Activated CD8-positive, alpha-beta memory T cell treated with anti-CD3 and anti-CD28 coated beads, Interleukin-2, amount 50 U/mL, for 1 hour (primary cell): ENCODE data around the gene OBP2A.
"Not testable (repeated sequence)": the region's sequence is repeated elsewhere in the genome, so short reads cannot be mapped to it uniquely, and the experiment has no call there.

Source experiments
- DNase-seq: peaks from one replicate; pipeline ENCODE4 v3.0.0-alpha.2; 2020; ENCODE audit errors: extremely low read depth

Gene OBP2A

DNA sequence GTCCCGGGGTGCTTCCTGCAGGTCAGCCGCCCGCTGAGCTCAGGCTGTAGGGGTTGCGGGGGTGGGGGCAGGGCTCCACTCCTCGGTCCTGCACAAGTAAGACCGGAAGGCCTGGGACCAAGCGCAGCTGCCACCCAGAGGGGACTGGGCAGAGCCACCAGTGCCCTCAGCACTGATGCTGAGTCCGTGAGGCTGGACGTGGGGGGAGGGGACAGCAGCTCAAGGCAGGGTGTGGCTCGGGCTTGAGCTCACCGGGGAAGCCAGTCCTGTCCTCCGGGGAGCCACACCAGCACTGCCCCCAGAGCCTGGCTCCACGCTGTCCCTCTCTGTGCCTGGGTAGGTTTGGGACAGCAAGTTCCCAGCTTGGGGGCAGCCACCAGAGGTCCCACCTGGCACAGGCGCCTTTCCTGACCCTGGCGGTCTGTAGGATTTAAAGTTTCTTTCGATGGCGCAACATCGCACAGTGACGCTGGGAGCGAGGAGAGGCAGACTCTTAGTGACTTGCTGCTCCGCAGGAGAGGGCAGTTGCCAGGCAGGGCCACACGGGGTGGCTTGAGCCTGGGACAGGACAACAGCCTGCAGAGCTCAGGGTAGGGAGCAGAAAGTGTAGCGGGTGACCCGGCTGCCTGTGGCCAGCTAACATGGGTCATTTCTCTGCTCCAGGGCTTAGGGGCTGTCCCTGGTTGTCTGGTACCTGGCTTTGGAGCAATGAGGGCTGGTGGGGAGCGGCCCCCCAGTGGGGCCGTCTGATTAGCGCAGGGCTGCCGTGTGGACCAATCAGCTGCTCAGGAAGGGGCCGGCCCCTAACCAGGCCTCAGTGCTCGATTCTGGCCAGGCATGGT lies 19.0 kb upstream of the OBP2A start:
- no peak for DNase-seq

DNA sequence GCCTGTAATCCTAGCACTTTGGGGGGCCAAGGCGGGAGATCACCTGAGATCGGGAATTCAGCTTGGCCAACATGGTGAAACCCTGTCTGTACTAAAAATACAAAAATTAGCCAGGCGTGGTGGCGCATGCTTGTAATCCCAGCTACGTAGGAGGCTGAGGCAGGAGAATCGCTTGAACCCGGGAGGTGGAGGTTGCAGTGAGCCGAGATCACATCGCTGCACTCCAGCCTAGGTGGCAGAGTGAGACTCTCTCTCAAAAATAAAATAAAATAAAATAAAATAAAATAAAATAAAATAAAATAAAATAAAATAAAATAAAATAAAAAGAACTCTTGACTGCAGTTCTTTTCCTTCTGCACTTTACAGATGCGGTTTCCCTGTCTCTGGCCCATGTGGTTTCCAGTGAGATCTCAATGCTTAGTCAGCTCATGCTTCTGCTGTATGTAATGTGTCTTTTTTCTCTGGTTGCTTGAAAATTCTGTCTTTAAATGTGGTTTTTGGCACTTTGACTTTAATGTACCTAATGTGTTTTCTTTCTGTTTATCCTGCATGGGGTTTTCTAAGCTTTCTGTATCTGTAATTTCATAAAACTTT lies 17.0 kb upstream of the OBP2A start:
- not testable (repeated sequence) for DNase-seq

DNA sequence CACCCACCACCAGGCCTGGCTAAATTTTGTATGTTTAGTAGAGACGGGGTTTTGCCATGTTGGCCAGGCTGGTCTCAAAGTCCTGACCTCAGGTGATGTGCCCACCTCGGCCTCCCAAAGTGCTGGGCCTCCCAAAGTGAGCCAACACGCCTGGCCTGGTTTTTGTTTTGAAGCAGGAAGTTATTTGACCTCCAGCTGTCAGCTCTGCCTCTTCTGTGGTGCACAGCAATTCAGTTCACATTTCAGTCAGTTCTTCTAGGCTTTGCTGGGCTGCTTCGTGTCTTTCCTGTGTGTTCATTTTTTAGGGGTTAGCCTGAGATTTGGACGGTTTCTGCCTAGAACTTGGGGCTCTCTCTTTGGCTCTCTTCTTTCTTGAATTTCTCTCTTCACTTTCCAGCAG lies 15.8 kb upstream of the OBP2A start:
- DNase-seq, result no peak

DNA sequence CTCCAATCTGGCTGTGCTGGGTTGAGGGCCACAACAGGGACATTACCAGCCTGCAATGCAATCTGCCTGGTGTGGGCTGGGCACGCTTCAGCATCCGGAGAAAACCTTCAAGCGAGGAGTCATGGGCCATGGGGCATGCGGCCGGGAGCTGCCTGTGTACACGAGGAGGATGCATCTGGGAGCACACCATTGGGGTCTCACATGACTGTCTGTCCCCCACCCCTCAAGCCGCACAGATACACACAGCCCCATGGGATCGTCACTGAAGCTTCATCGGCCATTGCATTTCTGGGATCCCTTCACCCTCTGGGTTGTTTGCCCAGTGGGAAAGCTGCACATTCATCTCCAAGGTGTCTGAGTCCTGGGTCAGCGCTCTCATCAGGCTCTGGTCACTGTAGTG lies 14.8 kb upstream of the OBP2A start:
- no peak for DNase-seq

DNA sequence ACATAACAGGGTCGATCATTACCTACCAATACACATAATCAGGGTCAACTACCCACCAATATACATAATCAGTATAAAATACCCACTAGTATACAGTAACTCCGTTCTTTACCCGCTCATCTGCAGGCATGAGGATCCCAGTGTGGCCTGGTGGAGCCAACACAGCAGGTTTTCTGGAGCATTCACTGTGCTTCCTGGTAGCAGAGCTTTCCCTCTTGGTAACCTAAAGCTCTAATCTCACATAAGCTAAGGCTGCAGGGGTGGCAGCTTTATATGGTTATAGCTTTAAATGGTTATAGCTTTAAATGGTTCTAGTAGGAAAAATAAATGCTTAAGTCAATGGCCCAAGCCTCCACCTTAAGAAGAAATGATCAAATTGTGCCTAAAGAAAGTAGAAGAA lies 12.8 kb upstream of the OBP2A start:
- DNase-seq, result no peak

DNA sequence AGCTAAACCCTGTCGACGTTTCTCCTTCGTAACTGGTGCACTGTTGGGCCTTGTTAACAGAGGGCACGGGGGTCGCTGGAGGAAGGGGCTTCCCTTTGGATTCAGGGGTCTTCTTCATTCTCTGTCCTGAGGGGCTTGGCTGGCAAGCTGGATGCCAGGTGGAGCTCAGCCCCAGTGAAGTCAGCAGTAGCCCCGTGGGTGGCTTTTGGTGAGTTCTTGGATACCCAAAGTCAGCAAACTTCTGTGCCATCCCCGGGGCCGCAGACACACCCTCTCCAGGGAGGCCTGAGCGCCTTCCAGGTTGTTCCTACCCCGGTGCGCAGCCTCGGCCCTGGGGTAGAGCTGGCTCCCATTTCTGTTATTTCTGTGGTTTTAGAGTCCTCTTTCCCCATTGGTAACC lies 12.3 kb upstream of the OBP2A start:
- no peak for DNase-seq

DNA sequence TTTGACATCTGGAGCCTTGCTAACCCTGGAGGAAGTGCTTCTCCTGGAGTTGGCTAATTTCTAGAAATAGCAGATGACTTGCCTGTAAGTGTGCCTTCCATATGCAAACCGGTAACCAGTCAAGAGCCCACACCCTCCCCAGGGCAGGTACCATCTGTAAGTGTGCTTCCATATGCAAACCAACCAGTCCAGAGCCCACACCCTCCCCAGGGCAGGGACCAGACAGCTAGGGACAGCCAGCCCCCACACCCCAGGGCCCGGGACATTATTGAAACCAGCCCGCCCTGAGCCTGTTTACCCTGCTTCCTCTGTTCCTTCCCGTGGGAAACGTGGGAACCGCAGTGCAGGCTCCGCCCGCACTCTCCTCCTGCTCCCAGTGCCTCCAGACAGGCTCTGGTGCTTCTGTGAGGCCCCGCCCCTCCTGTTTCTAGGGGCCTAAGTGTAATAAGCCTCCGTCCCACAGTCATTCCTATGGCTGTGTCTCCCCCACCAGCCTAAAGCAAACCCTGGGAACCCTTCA lies 11.7 kb upstream of the OBP2A start:
- DNase-seq, result not testable (repeated sequence)

DNA sequence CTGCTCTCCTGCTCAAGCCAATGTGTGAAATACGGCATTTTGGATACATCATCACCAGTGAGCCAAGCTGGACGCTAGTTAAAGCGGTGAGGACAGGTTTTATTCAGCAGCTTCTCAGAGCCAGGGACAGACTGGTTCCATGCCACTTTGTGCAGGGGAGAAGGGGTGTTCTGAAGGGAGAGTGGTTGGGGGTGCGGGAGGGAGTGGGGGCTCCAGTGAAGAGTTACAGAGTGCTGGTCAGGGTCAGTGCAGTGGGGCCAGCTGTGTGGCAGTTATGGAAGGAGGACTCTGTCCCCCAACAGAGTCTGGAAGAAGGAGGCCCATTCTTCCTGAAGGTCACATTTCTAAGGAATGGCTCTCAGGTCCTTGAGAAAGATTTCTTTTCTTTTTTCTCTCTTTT lies 11.1 kb upstream of the OBP2A start:
- not testable (repeated sequence) for DNase-seq

DNA sequence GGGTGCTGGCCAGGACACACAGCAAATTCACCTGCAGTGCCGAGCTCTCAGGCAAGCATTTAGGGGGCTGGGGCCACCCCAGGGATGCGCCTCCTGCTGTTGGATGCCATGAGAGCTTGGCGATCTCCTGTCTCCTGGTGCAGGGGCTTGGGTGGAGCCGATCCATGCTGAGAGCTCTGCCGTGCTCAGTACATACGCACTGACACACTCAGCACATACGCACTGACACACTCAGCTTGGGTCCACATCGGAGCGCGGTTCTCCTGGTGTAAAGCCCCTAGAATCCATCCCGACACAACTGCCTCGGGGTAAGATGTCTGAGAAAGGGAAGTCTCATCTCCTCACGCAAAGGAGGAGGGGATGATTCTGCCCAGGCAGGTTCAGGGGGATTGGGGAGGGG lies 10.3 kb upstream of the OBP2A start:
- not testable (repeated sequence) for DNase-seq

DNA sequence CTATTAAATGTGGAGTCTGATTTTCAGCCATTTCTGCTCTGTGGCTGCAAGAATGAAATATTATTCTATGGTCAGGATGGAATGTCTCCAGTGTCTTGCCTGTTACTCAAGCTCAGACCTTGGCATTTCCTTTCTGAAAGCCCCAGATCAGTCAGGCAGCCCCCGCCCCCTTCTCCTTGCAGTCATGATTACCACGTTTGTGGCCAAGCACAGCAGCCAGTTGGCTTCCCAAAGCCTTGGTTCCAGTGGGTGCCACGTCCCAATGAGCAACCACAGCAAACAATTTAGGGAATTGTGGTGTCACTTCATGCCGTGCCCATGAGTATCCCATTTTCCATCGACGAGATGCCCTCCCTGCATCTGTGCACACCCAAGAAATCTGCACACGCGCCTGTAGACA lies 9.7 kb upstream of the OBP2A start:
- DNase-seq, result no peak

DNA sequence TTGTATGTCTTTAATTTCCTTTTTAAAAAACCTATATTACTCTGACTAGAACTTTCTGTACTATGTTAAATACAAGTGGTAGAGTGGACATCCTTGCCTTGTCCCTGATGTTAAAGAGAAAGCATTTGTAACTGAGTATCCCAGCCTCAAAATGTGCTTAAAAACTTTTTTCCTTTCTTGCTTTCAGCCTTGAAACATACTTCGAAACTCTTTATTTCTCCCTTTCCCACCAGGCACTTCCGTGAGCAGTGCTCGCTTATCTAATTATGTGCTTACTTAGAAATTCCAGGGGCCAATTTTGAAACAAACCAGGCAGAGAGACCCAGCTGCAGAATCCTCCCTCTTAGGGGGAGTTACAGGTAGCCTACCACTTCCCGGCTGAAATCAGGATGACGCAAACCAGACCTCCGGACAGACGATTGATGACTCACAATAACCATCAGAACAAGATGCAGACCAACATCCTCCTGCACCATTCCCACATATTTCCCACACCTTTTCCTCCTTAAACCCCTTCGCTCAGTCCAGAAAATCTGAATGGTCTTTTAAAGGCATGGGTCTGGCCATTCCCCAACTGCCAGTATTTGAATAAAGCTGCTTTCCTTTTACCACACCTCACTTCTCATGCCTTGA lies 2.5 kb upstream of the OBP2A start:
- DNase-seq, result not testable (repeated sequence)

DNA sequence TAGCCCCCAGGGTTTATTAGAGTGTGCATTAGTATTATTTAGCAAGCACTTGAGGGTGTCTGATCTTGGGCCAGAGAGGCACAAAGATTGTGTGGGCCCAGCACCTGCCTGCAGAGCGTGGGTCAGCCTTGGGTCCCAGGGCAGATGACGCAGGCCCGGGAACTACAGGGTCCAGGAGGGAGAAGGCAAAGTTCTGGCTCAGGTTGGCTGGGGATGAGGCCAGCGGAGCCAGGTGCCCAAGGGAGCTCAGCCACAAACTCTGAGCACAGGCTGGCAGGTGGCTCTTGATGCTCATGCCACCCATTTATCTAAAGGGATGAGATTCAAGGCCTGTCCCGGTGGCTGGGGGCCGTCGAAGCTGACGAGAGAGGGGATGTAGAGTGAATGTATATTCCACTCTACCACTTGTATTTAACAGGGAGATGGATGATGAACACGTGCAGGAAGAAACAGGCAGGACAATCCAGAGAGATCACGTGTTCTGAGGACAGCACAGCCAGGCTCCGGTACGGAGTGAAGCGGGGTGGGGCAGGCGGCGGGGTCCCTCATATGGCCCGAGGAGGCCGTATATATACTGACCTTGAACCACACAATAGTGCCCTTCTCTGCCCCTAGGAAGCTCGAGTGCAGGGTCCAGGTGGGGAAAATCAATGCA lies 818 bp upstream of the OBP2A start:
- no peak for DNase-seq

DNA sequence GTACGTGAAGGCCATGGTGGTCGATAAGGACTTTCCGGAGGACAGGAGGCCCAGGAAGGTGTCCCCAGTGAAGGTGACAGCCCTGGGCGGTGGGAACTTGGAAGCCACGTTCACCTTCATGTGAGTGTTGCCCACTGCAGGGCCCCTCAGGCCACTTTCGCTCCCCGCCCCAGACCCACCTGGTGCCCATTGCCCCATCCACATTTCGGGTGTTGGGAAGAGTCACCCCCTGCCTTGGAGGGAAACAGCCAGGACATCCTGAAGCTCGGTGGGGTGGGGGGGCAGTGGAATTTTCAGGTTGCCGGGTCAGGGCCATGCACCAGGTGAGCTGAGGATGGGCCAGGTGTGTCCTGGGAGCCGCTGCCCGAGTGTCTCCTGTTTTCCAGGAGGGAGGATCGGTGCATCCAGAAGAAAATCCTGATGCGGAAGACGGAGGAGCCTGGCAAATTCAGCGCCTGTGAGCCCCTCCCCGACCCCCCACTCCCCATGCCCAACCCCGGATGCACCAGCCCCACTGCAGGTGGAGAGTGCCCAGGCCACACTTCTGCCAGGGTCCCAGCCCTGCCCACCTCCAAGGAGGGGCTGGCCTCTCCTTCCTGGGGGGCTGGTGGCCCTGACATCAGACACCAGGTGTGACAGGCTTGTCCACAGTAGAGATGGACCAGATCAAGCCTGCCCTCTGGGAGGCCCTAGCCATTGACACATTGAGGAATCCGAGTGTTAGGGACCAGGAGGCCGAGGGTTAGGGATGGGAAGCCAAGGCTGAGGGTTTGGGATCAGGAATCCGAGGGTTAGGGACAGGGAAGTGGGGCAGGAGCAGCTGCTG lies 1.1 kb downstream of the OBP2A start:
- DNase-seq, result not testable (repeated sequence)

DNA sequence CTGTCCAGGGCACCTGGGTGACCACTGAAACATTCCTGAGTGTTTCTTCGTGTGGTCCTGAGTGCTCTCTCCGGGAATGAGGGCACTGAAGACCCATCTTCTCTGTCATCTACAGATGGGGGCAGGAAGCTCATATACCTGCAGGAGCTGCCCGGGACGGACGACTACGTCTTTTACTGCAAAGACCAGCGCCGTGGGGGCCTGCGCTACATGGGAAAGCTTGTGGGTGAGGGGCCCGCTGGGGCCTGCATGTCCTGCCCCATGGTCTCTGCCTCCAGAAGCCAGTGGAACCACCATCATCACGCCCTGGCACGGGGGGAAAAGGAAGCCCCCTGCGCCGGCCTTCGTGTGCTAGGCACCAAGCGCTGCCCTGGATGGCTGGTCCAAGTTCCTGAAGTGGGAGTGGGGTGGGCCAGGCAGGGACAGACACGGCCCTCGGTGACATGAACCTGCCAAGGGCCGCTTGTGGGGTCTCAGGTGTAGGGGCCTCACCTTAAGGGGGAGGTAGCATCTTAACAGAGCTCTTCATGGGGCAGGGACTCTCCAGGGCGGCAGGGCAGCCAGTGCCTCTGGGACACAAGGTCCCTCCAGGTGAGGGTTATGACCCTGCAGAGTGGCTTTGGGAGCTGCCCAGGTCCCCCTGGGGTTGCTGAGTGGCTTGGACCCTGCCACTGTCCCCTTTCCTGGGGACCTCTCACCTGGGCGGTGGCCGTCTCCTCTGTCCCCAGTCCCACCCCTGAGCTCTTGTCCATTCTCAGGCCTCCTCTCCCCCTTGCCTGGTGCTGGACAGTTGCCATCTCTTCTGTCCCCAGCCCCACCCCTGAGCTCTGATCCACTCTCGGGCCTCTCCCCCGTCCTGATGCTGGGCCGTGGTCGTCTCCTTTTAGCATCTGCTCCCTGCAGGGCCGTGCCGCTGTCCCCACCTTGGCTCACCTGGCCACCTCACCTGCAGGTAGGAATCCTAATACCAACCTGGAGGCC lies 2.1 kb downstream of the OBP2A start:
- no peak for DNase-seq

DNA sequence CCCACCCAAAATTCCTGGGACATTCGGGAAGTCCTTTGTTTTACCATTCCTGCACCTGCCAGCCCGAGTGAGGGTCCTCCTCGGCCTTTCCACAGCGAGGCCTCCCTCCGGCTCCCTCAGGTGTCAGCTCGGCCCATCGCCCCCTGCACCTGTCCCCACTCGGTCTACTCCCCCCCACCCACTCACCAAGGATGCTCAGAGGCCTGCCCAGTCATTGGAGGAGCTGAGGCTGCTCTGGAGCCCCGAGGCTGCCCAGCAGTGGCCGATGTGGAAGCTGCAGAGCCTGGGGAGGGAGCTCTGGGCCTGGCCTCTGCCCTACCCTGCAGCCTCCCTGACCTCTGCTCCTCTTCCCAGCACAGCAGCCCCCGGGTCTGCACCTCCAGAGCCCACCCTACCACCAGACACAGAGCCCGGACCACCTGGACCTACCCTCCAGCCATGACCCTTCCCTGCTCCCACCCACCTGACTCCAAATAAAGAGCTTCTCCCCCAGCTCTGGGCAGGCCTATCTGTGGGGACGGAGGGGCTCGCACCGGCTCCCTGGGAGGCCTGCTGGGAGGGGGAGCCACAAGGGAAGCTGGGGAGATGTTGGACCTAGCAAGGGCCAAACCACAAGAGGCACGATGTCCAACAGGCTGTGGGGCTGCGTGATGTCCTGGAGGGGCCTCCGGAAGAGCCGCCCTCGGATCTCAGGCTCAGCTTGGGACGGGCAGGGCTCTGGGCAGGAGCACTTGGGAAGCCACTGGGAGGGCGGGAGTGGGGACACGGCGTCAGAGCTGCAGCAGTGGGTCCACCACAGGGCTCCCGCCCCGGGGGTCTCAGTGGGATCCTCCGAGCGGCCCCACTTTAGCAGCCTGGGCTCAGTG lies 3.8 kb downstream of the OBP2A start:
- not testable (repeated sequence) for DNase-seq

DNA sequence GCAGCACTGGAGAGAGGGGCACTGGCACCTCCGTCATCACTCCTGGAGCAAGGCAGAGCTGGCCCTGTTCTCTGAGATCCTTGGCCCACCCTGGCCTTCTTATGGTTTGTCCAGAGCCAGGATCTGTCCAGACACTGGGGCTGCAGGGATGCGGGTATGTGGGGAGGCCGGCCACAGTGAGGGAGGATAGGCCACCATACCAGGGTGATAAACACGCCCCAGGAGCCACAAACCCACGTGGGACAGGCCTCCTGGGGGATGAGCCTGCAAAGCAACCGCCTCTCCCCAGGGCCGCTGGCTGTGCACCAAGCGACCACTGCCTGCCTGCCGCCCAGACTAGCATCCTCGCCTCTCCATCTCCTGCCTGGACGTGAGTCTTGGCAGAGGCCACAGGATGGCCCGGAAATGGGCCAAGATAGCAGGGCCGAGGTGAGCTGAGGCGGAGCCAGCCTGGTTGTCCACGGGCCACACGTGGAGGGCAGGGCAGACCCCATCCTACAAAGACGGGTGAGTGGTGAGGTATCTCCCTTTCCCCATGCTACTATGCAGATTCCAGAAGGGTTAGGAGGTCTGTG lies 4.5 kb downstream of the OBP2A start:
- no peak for DNase-seq

DNA sequence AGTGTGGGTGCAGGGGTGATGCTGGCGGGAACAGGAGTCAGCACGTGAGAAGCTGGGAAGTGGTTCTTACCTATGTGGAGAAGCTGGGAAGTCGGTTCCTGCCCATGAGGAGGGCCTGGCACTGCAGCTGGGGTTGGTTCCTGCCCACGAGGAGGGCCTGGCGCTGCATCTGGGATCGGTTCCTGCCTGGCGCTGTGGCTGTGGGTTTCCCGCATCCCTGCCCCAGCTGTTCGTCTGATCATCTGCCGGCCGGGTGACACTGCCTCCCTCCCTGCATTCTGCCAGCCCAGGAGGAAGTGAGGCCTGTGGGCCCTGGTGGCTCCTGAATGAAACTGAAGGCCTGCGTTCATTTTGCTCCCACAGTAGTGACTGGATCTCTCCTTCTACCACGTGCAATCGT lies 5.1 kb downstream of the OBP2A start:
- no peak for DNase-seq

DNA sequence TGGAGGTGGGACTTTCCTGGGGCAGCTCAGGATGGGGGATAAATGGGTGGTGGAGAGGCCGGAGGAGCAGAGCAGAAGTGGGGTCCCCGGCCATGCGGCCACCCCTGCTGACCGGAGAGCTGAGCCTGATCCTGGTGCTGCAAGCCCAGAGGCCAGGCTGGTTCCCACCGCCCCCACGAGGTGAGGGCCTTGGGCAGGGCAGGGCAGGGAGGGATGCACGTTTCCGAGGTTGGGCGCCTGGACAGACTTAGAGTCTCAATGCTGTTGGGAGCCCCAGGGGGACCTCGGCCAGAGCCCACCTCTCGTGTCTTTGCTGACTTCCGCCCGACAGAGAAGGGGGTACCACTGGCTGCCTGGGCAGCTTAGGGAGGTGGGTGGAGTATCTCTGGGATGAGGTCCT lies 5.5 kb downstream of the OBP2A start:
- no peak for DNase-seq
